Measurements from ENCODE around the gene PDGFRA.
A peak's percentile ranks its signal among the peaks of the same experiment; 100 is the strongest.
"Not testable (repeated sequence)": the region's sequence is repeated elsewhere in the genome, so short reads cannot be mapped to it uniquely, and the experiment has no call there.

The PDGFRA gene

GRCh38 chr4:54234497-54235205, 5.6 kb downstream of the PDGFRA start:
- DNase-seq = no peak
- Histone ChIP-seq H3K27me3 (replicated peaks; ENCODE audit: insufficient read depth, low read length) (peaks cover 28% of the 10 kb centered on the region), H3K9ac (ENCODE audit: low read length) (no peak overlapping the region), H3K4me3 (ENCODE audit: low read length) (no peak overlapping the region), H2AFZ (ENCODE audit: low read length) (no peak overlapping the region), H3K79me2 (ENCODE audit: low read length) (no peaks in the 10 kb centered on the region), H3K36me3 (replicated peaks; ENCODE audit: insufficient read depth, low read length) (no peaks in the 10 kb centered on the region), H3K9me3 (replicated peaks; ENCODE audit: insufficient read depth, low read length) (no peaks in the 10 kb centered on the region), H4K20me1 (ENCODE audit: insufficient read depth, low read length) (no peaks in the 10 kb centered on the region), H3K4me1 (ENCODE audit: low read length) (no peaks in the 10 kb centered on the region), H3F3A (ENCODE audit: insufficient read depth, low read length) (no peaks in the 10 kb centered on the region), H3K27ac (ENCODE audit: low read length) (no peak overlapping the region), H3K4me2 (ENCODE audit: low read depth, low read length) (peak overlapping the region; percentile 98; the same call in 1 of the 2 replicates), H3K9me2 (replicated peaks; ENCODE audit: insufficient read depth, low read length) (no peaks in the 10 kb centered on the region)
- no peak for TF ChIP-seq CTCF (IDR thresholded peaks at IDR 0.05; ENCODE audit: low read length)
- no peak for TF ChIP-seq EZH2 (optimal IDR thresholded peaks at IDR 0.05; ENCODE audit: low read depth, low read length)

- H3F3A ChIP-seq (ENCODE audit: insufficient read depth, low read length); H3K4me3 ChIP-seq (ENCODE audit: low read length); H3K9ac ChIP-seq (ENCODE audit: low read length); H3K4me1 ChIP-seq (ENCODE audit: low read length); H3K27ac ChIP-seq (ENCODE audit: low read length); H3K36me3 ChIP-seq (replicated peaks; ENCODE audit: insufficient read depth, low read length); H4K20me1 ChIP-seq (ENCODE audit: insufficient read depth, low read length); H3K9me2 ChIP-seq (replicated peaks; ENCODE audit: insufficient read depth, low read length); H3K9me3 ChIP-seq (replicated peaks; ENCODE audit: insufficient read depth, low read length); H2AFZ ChIP-seq (ENCODE audit: low read length); H3K4me2 ChIP-seq (ENCODE audit: low read depth, low read length); DNase-seq; H3K79me2 ChIP-seq (ENCODE audit: low read length): not testable (repeated sequence)
- H3K27me3 ChIP-seq (replicated peaks; ENCODE audit: insufficient read depth, low read length) = peaks cover 11% of the 10 kb centered on the region
Observed at GRCh38 chr4:54236316-54236715, 7.2 kb downstream of the PDGFRA start.

- no peaks in the 10 kb centered on the region for H3K9me2 ChIP-seq (replicated peaks; ENCODE audit: insufficient read depth, low read length)
- TF ChIP-seq CTCF (IDR thresholded peaks at IDR 0.05; ENCODE audit: low read length) (no peak), EZH2phosphoT487 (IDR thresholded peaks at IDR 0.05; ENCODE audit: low read length) (no peak), EZH2 (optimal IDR thresholded peaks at IDR 0.05; ENCODE audit: low read depth, low read length) (no peak)
- no peaks in the 10 kb centered on the region for H3K4me1 ChIP-seq (ENCODE audit: low read length)
- no peak overlapping the region for H3K27ac ChIP-seq (ENCODE audit: low read length)
- H3K9me3 ChIP-seq (replicated peaks; ENCODE audit: insufficient read depth, low read length) = no peaks in the 10 kb centered on the region
- H3F3A ChIP-seq (ENCODE audit: insufficient read depth, low read length) = no peaks in the 10 kb centered on the region
- no peaks in the 10 kb centered on the region for H4K20me1 ChIP-seq (ENCODE audit: insufficient read depth, low read length)
- no peaks in the 10 kb centered on the region for H3K27me3 ChIP-seq (replicated peaks; ENCODE audit: insufficient read depth, low read length)
- H3K9ac ChIP-seq (ENCODE audit: low read length) = no peak overlapping the region
- no peak overlapping the region for H3K4me2 ChIP-seq (ENCODE audit: low read depth, low read length)
- no peak overlapping the region for H3K4me3 ChIP-seq (ENCODE audit: low read length)
- no peak for DNase-seq
- H3K79me2 ChIP-seq (ENCODE audit: low read length) = no peaks in the 10 kb centered on the region
- H2AFZ ChIP-seq (ENCODE audit: low read length) = no peak overlapping the region
- H3K36me3 ChIP-seq (replicated peaks; ENCODE audit: insufficient read depth, low read length) = no peaks in the 10 kb centered on the region
Observed at GRCh38 chr4:54237770-54238169, 8.7 kb downstream of the PDGFRA start.

- Histone ChIP-seq H3K4me2 (ENCODE audit: low read depth, low read length) (no peak overlapping the region), H3K27ac (ENCODE audit: low read length) (no peak overlapping the region), H3K9me2 (replicated peaks; ENCODE audit: insufficient read depth, low read length) (no peaks in the 10 kb centered on the region), H2AFZ (ENCODE audit: low read length) (no peak overlapping the region), H3K9ac (ENCODE audit: low read length) (no peak overlapping the region), H3K36me3 (replicated peaks; ENCODE audit: insufficient read depth, low read length) (no peaks in the 10 kb centered on the region), H3K79me2 (ENCODE audit: low read length) (no peaks in the 10 kb centered on the region), H4K20me1 (ENCODE audit: insufficient read depth, low read length) (no peaks in the 10 kb centered on the region), H3K9me3 (replicated peaks; ENCODE audit: insufficient read depth, low read length) (no peaks in the 10 kb centered on the region), H3K4me3 (ENCODE audit: low read length) (no peak overlapping the region), H3K27me3 (replicated peaks; ENCODE audit: insufficient read depth, low read length) (no peaks in the 10 kb centered on the region), H3K4me1 (ENCODE audit: low read length) (no peaks in the 10 kb centered on the region), H3F3A (ENCODE audit: insufficient read depth, low read length) (no peaks in the 10 kb centered on the region)
- no peak for DNase-seq
- TF ChIP-seq EZH2 (optimal IDR thresholded peaks at IDR 0.05; ENCODE audit: low read depth, low read length) = no peak
- TF ChIP-seq CTCF (IDR thresholded peaks at IDR 0.05; ENCODE audit: low read length) = no peak
- no peak for TF ChIP-seq EZH2phosphoT487 (IDR thresholded peaks at IDR 0.05; ENCODE audit: low read length)
Observed at GRCh38 chr4:54238389-54238788, 9.3 kb downstream of the PDGFRA start.

- H2AFZ ChIP-seq (ENCODE audit: low read length); H3K27ac ChIP-seq (ENCODE audit: low read length); DNase-seq; H3K36me3 ChIP-seq (replicated peaks; ENCODE audit: insufficient read depth, low read length); H3K4me1 ChIP-seq (ENCODE audit: low read length); H3K79me2 ChIP-seq (ENCODE audit: low read length); H3K9me2 ChIP-seq (replicated peaks; ENCODE audit: insufficient read depth, low read length); H3F3A ChIP-seq (ENCODE audit: insufficient read depth, low read length); H3K4me3 ChIP-seq (ENCODE audit: low read length); H3K9me3 ChIP-seq (replicated peaks; ENCODE audit: insufficient read depth, low read length); H3K4me2 ChIP-seq (ENCODE audit: low read depth, low read length); H3K9ac ChIP-seq (ENCODE audit: low read length); H4K20me1 ChIP-seq (ENCODE audit: insufficient read depth, low read length); H3K27me3 ChIP-seq (replicated peaks; ENCODE audit: insufficient read depth, low read length): not testable (repeated sequence)
Observed at GRCh38 chr4:54241268-54241823, 12.3 kb downstream of the PDGFRA start.

Measured in MM.1S (cell line).